ENCODE results near the gene CHRND. TPM values are rescaled to one million over a fixed set of nuclear protein-coding genes. Genes with fewer than 3 reads are reported as not detected.
A peak's percentile ranks its signal among the peaks of the same experiment; 100 is the strongest.

CHRND gene
- total RNA-seq, 1 donor from 2014 or later, result not detected

DNA sequence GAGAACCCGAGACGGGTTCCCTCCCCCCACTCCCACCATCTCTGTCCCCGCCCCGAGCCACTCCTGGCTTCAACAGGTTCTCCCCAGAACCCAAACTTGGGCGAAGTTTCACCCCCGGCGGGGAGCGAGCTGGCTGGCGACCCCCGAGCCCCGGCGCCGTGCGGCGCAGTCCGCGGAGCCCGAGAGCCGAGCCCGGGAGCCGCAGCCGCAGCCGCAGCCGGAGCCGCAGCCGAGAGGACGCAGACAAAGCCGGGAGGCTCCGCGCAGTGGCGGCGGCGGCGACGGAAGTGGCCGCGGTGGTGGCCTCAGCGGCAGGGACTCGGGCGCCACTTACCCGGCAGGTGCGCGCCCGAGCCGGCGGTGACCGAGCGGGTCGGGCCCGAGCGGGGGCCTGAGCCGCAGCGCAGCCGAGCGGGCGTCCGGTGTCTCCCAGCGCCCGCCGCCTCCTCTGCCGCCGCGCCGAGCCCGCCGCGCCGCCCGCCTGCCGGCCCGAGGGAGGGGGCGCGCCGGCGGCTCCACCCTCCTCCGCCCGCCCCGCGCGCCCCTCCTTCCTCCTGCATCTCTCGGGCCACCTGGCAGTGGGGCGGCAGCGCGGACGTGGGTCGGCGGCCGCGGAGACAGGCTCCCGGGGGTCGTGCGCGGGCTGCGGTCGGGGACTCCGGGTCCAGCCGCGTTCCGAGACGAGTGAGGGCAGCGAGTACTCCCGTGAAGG, 38.4 kb upstream of the CHRND start, which contains the start of gene ECEL1:
Gene ECEL1 (minus strand): TSS at position 450 of the 712 bp plus-strand sequence. CDS start 1,181 bp downstream, outside the sequence.
- Histone ChIP-seq H3K27me3 (peaks cover 54% of the 10 kb centered on the region), H3K4me1 (peaks cover 5% of the 10 kb centered on the region), H3K4me3 (no peak within 1 kb of the TSS), H3K36me3 (no peaks in the 10 kb centered on the region), H3K27ac (no peak within 1 kb of the TSS), H3K9me3 (no peaks in the 10 kb centered on the region)
- no peak for TF ChIP-seq CTCF (IDR thresholded peaks at IDR 0.05)
- intact Hi-C loops (cut with DNase I), result no loop called here
- ATAC-seq, result no peak
- peak; percentile 63 for DNase-seq

GRCh38 chr2:232488097-232488711, 37.8 kb upstream of the CHRND start:
- peak; percentile 64 for DNase-seq
- TF ChIP-seq CTCF (IDR thresholded peaks at IDR 0.05), result no peak
- Histone ChIP-seq H3K36me3 (no peaks in the 10 kb centered on the region), H3K27me3 (peaks cover 54% of the 10 kb centered on the region), H3K4me3 (no peak overlapping the region), H3K4me1 (peaks cover 5% of the 10 kb centered on the region), H3K27ac (no peak overlapping the region), H3K9me3 (no peaks in the 10 kb centered on the region)
- intact Hi-C loops (cut with DNase I), result no loop called here
- no peak for ATAC-seq

DNA sequence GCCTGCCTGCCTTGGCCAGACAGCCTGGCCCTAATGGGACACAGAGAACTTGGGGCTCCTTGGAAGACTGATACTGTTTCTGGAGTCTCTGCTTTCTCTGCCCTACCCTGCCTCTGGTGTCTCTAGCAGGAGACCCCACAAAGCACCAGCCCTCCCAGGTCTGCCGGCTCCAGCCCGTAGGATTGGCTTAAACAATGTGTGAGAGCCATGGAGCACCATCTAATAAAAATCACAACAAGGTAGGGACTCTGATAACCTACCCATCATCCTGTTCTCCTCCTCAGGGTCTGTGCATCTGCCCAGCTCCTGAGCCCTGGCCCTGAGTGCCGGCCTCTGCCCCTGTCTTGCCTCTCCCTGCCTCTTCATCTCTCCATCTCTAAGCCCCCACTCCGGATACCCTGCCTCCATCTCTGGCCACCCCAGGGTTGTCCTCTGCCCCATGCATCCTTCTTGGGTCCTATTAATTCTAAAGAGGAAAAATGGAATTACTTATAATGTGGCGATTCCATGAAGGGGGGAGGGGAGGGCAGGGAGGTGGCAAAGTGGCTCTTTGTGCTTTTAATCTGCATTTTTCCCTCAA, 37.1 kb upstream of the CHRND start:
- ATAC-seq (no peak), DNase-seq (peak; percentile 31)
- H3K4me3 ChIP-seq, result no peak overlapping the region
- H3K4me1 ChIP-seq, result peaks cover 5% of the 10 kb centered on the region
- intact Hi-C loops (cut with DNase I), result no loop called here
- H3K27ac ChIP-seq, result no peak overlapping the region
- H3K9me3 ChIP-seq, result no peaks in the 10 kb centered on the region
- no peaks in the 10 kb centered on the region for H3K36me3 ChIP-seq
- H3K27me3 ChIP-seq, result peaks cover 50% of the 10 kb centered on the region
- TF ChIP-seq CTCF (IDR thresholded peaks at IDR 0.05), result no peak

- ATAC-seq (no peak), DNase-seq (peak; percentile 41)
- intact Hi-C loops (cut with DNase I), result no loop called here
- Histone ChIP-seq H3K4me1 (peaks cover 5% of the 10 kb centered on the region), H3K36me3 (no peaks in the 10 kb centered on the region), H3K9me3 (no peaks in the 10 kb centered on the region), H3K27ac (no peak overlapping the region), H3K27me3 (peaks cover 42% of the 10 kb centered on the region), H3K4me3 (no peak overlapping the region)
- TF ChIP-seq CTCF (IDR thresholded peaks at IDR 0.05), result no peak
Observed at GRCh38 chr2:232489516-232490220, 36.3 kb upstream of the CHRND start.

DNA sequence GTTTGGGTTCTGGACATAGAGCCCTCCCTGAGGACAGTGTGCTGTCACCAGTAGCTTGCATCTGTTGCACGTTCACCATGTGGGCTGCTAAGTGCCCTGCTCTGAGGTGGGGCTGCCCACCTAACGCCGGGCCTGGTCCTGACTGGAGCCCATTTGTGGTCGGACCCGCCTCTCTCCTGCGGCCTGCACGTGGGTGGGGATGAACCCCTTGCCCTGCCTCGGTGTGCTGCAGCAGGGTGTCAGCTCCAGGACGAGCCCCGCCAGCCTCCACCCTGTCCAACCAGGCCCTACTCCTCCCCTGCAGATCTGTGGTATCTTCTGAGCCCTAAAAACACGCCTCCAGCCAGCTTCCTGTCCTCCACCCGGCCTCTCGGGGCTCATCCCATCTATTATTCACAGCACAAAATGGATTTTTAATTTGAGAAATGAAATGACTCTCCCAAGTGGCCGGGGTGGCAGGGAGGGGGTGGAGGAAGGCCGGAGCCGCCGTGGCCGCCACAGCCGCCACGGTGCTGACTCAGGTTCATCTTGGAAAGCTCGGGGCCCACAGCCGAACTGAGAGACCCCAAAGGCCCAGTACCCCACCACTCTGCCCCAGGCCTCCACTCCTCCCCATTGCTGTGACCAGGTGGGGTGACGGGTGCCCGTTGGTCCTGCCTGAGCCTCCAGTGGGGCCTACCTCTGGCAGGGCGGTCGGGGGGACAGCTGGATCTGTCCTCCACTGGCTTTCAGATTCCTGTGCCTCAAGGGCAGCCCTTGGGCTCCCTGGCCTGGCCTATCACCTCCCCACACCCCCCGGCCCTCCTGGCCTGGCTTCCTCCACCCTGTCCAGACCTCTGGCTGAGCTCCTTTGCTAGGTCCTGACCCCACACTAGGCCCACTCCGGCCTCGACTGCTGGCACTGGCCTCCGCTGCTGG, 35.5 kb upstream of the CHRND start:
- Histone ChIP-seq H3K27ac (no peak overlapping the region), H3K4me1 (peaks cover 5% of the 10 kb centered on the region), H3K27me3 (peaks cover 35% of the 10 kb centered on the region), H3K4me3 (no peak overlapping the region), H3K36me3 (no peaks in the 10 kb centered on the region), H3K9me3 (no peaks in the 10 kb centered on the region)
- intact Hi-C loops (cut with DNase I), result no loop called here
- TF ChIP-seq CTCF (IDR thresholded peaks at IDR 0.05), result no peak
- ATAC-seq (no peak), DNase-seq (peak; percentile 61)
